ENCODE measurements around the gene ZNF442.
A peak's percentile ranks its signal among the peaks of the same experiment; 100 is the strongest.

DNA sequence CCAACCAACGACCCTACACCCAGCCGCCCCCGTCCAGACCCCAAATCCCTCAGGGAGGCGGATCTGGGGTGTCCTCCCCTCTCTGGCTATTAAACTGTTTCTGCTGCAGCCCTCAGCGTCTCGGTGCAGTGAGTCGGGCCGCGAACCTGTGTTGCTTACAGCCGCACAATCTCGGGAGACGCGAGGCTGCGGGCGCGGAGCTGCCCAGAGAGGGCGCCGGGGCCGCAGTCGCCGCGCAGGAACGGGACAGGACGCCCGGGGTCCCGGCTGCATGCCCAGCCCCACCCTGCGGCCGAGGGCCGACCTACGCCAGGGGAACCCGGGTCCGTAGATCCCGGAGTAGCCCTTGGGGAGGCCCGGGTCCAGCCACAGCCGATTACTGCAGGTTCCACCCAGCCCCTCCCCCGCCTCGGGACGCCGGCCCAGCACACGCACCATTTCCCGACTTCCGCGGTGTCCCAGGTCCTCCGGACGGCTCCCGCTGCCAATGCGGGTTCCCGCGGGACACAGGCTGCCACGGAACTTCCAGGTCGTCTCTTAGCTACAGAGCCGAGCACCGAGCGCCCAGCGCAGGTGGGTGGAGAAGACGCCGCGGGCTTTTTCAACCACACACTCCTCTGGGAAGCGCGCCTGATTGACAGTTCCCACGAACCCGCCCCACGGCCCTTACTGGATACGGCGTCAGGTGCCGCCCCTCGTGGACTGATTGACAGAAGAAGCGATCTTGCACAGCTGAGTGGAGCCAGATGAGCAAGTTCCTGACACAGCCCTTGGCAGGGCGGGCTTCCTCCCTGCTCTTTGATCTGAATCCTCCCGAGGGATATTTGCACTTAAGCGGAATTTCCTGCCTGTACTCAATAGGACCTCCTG is 35.4 kb upstream of the ZNF442 start, which contains the start of gene ZNF799:
- TF ChIP-seq, protein P1, sequence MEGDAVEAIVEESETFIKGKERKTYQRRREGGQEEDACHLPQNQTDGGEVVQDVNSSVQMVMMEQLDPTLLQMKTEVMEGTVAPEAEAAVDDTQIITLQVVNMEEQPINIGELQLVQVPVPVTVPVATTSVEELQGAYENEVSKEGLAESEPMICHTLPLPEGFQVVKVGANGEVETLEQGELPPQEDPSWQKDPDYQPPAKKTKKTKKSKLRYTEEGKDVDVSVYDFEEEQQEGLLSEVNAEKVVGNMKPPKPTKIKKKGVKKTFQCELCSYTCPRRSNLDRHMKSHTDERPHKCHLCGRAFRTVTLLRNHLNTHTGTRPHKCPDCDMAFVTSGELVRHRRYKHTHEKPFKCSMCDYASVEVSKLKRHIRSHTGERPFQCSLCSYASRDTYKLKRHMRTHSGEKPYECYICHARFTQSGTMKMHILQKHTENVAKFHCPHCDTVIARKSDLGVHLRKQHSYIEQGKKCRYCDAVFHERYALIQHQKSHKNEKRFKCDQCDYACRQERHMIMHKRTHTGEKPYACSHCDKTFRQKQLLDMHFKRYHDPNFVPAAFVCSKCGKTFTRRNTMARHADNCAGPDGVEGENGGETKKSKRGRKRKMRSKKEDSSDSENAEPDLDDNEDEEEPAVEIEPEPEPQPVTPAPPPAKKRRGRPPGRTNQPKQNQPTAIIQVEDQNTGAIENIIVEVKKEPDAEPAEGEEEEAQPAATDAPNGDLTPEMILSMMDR (IDR thresholded peaks at IDR 0.05; ENCODE audit: poor library complexity), result peak; percentile 10
- TF ChIP-seq EZH2 (IDR thresholded peaks at IDR 0.05; ENCODE audit: borderline replicate concordance) (no peak), EZH2phosphoT487 (IDR thresholded peaks at IDR 0.05; ENCODE audit: low read depth, severe bottlenecking, unreplicated experiment) (no peak)
